Activated CD4-positive, alpha-beta T cell treated with anti-CD3 and anti-CD28 coated beads for 24 hours (primary cell): ENCODE data around the gene LST1.

ENCODE experiments used
- DNase-seq, 2 donors: peaks; one replicate each; pipeline ENCODE4 v3.0.0-alpha.2; 2020; ENCODE audit warnings: low read depth in 2 of 2

LST1 gene

DNA sequence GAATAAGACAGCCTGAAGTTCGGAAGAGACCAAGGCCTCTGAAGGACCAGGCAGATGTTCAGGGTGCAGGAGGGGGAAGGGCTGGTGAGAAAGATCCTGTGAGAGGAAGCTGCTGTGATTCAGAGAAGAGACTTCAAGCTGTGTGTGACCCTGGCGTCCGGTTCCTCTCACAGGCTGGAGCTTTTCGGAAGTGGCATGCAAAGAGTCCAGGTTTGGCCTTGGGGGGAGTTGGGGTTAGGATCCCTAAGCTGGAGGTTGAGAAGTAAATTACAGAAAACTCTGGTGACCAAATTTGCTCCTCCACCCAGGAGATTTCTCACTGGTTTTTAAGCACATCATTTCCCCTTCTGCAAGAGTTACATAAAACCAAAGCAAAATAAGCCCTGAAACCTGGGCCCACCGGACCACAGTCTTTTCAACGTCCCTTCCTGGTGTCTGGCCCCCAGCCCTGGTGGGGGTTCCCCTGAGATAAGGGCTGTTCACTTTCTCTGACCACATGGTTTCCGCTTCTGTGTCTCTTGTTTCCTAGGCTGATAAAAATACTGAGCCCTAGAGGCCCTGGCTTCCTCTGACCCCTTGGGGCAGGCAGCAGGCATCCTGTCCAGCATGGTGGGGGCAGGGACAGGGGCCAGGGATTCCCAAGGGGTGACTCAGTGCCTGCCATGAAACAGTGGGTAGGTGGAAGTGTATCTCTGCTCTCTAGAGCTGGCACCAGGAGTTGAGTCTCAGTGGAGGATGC lies 25.9 kb upstream of the LST1 start:
- no peak for DNase-seq

DNA sequence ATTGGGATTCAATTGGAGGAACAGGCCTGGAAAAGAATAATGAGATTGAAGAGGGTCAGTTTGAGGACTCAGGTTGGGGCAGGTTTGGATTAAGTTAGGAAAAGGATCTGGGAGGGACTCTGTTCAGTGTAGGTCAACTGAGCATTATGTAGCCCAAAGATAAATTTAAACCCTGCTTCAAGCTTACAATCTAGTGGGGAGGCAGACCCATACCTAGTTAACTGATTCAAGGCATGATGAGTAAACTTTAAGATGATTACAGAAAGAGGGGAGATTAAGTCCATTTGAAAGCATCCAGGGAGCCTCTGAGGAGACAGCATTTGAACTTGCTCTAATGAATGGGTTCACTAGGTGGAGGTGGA lies 25.4 kb upstream of the LST1 start:
- no peak for DNase-seq

DNA sequence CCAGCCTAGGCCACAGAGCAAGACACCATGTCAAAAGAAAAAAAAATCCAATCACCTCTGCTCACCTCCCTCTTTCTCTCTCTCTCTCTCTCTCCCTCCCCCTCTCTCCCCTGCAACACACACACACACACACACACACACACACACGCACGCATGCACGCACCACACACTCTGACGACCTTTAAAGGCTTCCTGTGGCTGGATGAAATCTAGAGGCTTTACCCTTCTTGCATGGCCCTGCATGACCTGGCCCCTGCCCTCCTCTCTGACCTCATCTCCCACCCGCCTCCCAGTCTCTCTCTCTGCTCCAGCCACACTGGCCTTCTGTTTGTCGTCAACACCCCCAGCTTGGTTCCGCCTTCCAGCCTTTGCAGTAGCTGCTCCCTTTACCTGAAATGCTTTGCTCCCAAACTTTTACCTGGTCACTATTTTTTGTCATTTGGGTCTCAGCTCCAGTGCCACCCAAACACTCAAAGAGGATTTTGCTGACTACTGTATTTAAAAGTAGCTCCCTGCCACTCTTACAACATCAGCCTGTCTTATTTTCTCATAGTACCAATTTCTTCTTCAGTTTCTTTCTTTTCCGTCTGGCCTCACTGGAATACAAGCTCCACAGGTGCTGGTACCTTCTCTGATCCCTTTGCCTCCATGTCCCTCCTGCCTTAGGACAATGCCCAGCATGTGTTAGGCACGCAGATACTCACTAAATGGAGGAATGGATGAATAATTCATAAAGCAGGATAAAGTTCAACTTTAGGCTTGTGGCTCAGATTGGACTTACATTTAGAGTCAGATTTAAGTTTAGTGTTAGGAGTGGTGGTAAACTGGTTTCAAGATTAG lies 18.3 kb upstream of the LST1 start:
- no peak for DNase-seq

DNA sequence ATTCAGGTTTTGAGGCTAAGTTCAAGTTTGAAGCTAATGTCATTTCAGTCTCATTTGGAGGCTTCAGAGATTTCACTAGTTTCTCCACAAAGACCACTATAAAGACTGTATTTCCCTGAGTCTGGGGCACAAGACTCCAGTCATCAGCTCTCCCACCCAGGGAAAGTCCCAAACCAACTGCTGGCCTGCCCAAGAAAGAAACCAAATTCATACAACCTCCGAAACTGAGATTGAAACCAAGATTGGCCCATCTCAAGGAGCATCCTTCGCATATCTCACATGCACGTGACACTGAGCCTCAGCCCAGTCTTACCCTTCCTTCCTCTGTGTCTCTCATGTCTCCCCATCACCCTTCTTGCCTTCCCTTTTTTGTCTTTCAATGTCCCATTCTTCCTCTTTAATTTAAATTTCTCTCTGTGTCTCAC lies 17.5 kb upstream of the LST1 start:
- DNase-seq: peak in 1 of 2 donors; percentile 61

DNA sequence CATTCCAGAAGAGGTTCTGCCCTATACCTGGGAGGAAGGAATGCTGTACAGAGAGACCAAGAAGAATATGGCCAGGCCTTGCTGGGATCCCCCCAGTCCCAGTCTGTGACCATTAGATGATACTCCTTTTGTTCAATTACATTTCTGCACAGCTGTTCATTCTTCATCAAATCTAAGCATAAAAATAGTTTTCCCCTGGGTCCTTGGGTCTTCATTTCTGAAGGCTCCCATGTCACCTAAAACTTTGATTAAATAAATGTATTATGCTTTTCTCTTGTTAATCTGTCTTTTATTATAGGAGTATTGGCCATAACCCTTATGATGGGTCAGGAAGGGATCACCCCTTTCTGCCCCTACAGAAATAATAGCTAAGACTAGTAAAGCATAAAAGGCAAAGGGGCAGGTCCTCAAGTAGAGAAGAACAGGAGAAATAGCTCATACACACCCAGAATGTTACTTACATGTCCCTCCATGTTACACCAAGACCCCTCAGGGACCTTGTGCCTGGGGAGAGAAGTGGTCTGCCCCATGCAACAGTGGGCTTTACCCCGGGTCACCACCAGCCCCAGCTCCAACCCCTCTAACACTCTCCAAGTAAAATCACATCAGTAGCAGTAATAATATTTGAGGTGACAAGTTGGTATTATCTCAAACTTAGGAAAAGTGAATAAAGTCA lies 16.1 kb upstream of the LST1 start:
- no peak for DNase-seq

DNA sequence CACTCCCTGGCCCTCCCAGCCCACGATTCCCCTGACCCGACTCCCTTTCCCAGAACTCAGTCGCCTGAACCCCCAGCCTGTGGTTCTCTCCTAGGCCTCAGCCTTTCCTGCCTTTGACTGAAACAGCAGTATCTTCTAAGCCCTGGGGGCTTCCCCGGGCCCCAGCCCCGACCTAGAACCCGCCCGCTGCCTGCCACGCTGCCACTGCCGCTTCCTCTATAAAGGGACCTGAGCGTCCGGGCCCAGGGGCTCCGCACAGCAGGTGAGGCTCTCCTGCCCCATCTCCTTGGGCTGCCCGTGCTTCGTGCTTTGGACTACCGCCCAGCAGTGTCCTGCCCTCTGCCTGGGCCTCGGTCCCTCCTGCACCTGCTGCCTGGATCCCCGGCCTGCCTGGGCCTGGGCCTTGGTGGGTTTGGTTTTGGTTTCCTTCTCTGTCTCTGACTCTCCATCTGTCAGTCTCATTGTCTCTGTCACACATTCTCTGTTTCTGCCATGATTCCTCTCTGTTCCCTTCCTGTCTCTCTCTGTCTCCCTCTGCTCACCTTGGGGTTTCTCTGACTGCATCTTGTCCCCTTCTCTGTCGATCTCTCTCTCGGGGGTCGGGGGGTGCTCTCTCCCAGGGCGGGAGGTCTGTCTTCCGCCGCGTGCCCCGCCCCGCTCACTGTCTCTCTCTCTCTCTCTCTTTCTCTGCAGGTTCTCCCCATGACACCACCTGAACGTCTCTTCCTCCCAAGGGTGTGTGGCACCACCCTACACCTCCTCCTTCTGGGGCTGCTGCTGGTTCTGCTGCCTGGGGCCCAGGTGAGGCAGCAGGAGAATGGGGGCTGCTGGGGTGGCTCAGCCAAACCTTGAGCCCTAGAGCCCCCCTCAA lies 13.8 kb upstream of the LST1 start, which contains the start of gene LTA:
Gene LTA (plus strand): TSS at position 249 of the 871 bp plus-strand sequence. CDS start 454 bp downstream, at position 703.
- peak; percentile 62 to 73 for DNase-seq

DNA sequence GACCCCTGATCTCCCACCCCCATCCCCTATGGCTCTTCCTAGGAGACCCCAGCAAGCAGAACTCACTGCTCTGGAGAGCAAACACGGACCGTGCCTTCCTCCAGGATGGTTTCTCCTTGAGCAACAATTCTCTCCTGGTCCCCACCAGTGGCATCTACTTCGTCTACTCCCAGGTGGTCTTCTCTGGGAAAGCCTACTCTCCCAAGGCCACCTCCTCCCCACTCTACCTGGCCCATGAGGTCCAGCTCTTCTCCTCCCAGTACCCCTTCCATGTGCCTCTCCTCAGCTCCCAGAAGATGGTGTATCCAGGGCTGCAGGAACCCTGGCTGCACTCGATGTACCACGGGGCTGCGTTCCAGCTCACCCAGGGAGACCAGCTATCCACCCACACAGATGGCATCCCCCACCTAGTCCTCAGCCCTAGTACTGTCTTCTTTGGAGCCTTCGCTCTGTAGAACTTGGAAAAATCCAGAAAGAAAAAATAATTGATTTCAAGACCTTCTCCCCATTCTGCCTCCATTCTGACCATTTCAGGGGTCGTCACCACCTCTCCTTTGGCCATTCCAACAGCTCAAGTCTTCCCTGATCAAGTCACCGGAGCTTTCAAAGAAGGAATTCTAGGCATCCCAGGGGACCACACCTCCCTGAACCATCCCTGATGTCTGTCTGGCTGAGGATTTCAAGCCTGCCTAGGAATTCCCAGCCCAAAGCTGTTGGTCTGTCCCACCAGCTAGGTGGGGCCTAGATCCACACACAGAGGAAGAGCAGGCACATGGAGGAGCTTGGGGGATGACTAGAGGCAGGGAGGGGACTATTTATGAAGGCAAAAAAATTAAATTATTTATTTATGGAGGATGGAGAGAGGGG lies 12.6 kb upstream of the LST1 start:
- no peak for DNase-seq

DNA sequence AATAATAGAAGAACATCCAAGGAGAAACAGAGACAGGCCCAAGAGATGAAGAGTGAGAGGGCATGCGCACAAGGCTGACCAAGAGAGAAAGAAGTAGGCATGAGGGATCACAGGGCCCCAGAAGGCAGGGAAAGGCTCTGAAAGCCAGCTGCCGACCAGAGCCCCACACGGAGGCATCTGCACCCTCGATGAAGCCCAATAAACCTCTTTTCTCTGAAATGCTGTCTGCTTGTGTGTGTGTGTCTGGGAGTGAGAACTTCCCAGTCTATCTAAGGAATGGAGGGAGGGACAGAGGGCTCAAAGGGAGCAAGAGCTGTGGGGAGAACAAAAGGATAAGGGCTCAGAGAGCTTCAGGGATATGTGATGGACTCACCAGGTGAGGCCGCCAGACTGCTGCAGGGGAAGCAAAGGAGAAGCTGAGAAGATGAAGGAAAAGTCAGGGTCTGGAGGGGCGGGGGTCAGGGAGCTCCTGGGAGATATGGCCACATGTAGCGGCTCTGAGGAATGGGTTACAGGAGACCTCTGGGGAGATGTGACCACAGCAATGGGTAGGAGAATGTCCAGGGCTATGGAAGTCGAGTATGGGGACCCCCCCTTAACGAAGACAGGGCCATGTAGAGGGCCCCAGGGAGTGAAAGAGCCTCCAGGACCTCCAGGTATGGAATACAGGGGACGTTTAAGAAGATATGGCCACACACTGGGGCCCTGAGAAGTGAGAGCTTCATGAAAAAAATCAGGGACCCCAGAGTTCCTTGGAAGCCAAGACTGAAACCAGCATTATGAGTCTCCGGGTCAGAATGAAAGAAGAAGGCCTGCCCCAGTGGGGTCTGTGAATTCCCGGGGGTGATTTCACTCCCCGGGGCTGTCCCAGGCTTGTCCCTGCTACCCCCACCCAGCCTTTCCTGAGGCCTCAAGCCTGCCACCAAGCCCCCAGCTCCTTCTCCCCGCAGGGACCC lies 11.7 kb upstream of the LST1 start:
- peak in 1 of 2 donors; percentile 27 for DNase-seq

DNA sequence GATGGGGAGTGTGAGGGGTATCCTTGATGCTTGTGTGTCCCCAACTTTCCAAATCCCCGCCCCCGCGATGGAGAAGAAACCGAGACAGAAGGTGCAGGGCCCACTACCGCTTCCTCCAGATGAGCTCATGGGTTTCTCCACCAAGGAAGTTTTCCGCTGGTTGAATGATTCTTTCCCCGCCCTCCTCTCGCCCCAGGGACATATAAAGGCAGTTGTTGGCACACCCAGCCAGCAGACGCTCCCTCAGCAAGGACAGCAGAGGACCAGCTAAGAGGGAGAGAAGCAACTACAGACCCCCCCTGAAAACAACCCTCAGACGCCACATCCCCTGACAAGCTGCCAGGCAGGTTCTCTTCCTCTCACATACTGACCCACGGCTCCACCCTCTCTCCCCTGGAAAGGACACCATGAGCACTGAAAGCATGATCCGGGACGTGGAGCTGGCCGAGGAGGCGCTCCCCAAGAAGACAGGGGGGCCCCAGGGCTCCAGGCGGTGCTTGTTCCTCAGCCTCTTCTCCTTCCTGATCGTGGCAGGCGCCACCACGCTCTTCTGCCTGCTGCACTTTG lies 10.7 kb upstream of the LST1 start, which contains the start of gene TNF:
Gene TNF (plus strand): TSS at position 231 of the 567 bp plus-strand sequence. CDS start 177 bp downstream, at position 408.
- DNase-seq: peak; percentile 76 to 84

DNA sequence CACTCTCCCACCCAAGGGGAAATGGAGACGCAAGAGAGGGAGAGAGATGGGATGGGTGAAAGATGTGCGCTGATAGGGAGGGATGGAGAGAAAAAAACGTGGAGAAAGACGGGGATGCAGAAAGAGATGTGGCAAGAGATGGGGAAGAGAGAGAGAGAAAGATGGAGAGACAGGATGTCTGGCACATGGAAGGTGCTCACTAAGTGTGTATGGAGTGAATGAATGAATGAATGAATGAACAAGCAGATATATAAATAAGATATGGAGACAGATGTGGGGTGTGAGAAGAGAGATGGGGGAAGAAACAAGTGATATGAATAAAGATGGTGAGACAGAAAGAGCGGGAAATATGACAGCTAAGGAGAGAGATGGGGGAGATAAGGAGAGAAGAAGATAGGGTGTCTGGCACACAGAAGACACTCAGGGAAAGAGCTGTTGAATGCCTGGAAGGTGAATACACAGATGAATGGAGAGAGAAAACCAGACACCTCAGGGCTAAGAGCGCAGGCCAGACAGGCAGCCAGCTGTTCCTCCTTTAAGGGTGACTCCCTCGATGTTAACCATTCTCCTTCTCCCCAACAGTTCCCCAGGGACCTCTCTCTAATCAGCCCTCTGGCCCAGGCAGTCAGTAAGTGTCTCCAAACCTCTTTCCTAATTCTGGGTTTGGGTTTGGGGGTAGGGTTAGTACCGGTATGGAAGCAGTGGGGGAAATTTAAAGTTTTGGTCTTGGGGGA lies 10.0 kb upstream of the LST1 start:
- no peak for DNase-seq

DNA sequence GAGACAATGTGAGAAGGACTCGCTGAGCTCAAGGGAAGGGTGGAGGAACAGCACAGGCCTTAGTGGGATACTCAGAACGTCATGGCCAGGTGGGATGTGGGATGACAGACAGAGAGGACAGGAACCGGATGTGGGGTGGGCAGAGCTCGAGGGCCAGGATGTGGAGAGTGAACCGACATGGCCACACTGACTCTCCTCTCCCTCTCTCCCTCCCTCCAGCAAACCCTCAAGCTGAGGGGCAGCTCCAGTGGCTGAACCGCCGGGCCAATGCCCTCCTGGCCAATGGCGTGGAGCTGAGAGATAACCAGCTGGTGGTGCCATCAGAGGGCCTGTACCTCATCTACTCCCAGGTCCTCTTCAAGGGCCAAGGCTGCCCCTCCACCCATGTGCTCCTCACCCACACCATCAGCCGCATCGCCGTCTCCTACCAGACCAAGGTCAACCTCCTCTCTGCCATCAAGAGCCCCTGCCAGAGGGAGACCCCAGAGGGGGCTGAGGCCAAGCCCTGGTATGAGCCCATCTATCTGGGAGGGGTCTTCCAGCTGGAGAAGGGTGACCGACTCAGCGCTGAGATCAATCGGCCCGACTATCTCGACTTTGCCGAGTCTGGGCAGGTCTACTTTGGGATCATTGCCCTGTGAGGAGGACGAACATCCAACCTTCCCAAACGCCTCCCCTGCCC lies 9.0 kb upstream of the LST1 start:
- DNase-seq: no peak

DNA sequence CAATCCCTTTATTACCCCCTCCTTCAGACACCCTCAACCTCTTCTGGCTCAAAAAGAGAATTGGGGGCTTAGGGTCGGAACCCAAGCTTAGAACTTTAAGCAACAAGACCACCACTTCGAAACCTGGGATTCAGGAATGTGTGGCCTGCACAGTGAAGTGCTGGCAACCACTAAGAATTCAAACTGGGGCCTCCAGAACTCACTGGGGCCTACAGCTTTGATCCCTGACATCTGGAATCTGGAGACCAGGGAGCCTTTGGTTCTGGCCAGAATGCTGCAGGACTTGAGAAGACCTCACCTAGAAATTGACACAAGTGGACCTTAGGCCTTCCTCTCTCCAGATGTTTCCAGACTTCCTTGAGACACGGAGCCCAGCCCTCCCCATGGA lies 8.5 kb upstream of the LST1 start:
- no peak for DNase-seq

DNA sequence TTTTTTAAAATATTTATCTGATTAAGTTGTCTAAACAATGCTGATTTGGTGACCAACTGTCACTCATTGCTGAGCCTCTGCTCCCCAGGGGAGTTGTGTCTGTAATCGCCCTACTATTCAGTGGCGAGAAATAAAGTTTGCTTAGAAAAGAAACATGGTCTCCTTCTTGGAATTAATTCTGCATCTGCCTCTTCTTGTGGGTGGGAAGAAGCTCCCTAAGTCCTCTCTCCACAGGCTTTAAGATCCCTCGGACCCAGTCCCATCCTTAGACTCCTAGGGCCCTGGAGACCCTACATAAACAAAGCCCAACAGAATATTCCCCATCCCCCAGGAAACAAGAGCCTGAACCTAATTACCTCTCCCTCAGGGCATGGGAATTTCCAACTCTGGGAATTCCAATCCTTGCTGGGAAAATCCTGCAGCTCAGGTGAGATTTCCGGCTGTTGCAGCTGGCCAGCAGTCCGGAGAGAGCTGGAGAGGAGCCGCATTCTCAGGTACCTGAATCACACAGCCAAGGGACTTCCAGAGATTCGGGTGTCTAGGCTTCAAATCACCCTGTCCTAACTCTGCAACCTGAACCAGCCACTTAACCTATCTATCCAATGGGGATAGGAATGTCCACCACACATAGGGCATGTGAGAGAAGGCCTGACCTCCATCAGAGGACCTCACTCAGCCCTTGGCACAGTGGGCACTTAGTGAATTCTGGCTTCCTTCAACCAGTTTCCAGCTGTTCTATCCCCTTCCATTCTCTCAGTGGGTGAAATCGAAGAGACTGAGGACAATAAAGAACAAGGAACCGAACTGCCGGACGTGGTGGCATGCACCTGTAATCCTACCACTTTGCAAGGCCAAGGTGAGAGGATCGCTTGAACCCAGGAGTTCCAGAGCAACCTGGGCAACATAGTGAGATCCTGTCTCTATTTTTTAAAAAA lies 7.6 kb upstream of the LST1 start:
- no peak for DNase-seq

DNA sequence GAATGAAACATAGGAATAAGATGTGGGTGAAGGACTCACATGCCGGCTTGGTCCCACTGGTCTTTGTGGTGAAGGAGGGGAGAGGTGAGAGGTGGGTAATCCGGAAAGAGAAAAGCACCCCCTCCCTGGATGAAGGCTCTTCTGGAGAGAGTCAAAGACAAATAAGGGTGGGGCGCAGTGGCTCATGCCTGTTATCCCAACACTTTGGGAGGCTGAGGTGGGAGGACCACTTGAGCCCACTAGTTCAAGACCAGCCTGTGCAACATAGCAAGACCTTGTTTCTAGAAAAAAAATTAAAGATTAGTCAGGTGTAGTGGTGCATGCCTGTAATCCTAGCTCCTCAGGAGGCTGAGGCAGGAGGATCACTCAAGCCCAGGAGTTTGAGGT lies 7.0 kb upstream of the LST1 start:
- no peak for DNase-seq

DNA sequence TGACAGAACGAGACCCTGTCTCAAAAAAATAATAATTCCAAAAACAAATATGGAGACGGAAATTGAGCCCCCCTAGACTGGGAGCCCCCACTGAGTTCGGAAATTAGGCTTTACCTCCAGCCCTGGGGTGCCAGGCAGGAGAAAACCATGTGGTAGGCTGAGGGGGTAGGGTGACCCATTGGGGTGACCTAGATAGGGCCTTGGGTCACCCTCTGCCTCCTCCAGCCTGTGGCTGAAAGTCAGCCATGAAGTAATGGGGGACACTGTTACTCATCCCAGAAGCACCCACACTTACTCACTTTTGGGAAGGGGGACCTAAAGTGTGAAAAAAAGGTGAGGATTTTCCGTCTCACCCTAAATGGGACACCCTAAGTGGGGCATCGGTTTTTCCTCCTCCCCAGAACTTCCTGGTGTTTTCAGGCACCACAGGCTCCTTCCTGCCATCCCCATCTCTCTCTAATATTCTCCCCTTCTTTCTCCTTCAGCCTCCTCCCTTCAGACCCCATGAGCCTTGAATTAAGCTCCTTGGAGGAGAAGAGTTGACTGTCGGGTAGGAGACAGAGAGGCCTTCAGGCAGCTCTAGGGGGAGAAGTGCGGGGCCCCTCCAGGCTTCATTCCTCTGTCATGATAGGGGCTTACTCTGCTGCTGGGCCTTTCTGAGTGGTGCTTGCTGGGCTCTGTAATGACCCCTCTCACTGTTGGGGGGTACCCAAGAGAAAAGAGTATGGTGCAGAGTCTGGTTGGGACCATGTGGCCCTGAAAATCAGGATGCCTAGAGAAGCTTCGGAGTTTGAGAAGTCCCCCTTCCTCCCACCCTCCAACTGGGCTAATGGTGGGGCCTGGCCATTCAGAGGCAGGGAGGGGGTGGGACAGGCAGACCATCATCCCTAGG lies 6.3 kb upstream of the LST1 start:
- DNase-seq: no peak

DNA sequence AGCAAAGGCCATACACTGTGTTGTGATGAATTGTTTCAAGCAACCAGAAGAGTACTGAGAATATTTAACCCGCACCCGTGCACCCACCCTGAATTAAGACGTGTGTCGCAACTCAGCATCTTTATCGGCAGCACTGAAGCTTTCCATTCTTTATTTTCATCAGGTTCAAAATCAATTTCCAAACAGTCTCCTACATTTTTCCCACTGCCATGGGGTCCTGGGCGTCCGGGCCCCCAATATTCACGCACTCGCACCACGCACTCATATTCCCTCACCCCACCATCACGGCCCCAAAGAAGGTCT lies 5.7 kb upstream of the LST1 start:
- no peak for DNase-seq
